ENCODE data around the gene LIMK1. TPM values are rescaled to one million over a fixed set of nuclear protein-coding genes. Genes with fewer than 3 reads are reported as not detected.

The LIMK1 gene
- total and polyA plus RNA-seq, 4 donors: 0.63 to 4.1 (median 3.4) TPM

- Histone ChIP-seq H3K27ac (ENCODE audit: low read depth in 1 of 2, low read length in 2 of 2) (no peak overlapping the region), H3K4me1 (ENCODE audit: control insufficient read depth in 4 of 4, insufficient read depth in 4 of 4, low read length in 3 of 4) (no peaks in the 10 kb centered on the region), H3K36me3 (ENCODE audit: control insufficient read depth in 4 of 4, insufficient read depth in 3 of 4, low read depth in 1 of 4, low read length in 3 of 4) (no peaks in the 10 kb centered on the region), H3K4me3 (ENCODE audit: low read depth in 1 of 3, low read length in 3 of 3) (no peak overlapping the region), H3K27me3 (ENCODE audit: control insufficient read depth in 4 of 4, insufficient read depth in 4 of 4, low read length in 3 of 4) (no peaks in the 10 kb centered on the region), H3K9me3 (ENCODE audit: control insufficient read depth in 4 of 4, low read length in 3 of 4) (no peaks in the 10 kb centered on the region), H3K9ac (ENCODE audit: low read depth in 1 of 2, low read length in 2 of 2) (no peak overlapping the region)
- 83% methylated on average over 4 of the region's 4 CpGs for WGBS
- TF ChIP-seq FOXA2 (IDR thresholded peaks at IDR 0.05): no peak
- TF ChIP-seq HNF4G (IDR thresholded peaks at IDR 0.05): no peak
- no peak for TF ChIP-seq YY1 (IDR thresholded peaks at IDR 0.05)
- no peak for TF ChIP-seq FOXA1 (IDR thresholded peaks at IDR 0.05)
- no peak for TF ChIP-seq TAF1 (conservative IDR thresholded peaks at IDR 0.05)
- no peak for DNase-seq (ENCODE audit: low spot score)
Measured at GRCh38 chr7:74130518-74130917, 46.9 kb downstream of the LIMK1 start.

GRCh38 chr7:74134117-74134620 is 50.6 kb downstream of the LIMK1 start:
- TF ChIP-seq GABPA (IDR thresholded peaks at IDR 0.05 in 1 of 2, conservative IDR thresholded peaks at IDR 0.05 in 1 of 2): no peak
- TF ChIP-seq FOXA2 (IDR thresholded peaks at IDR 0.05): no peak
- no peak for TF ChIP-seq TAF1 (conservative IDR thresholded peaks at IDR 0.05)
- TF ChIP-seq JUND (IDR thresholded peaks at IDR 0.05): no peak
- TF ChIP-seq NR2F2 (IDR thresholded peaks at IDR 0.05): no peak
- TF ChIP-seq RXRA (IDR thresholded peaks at IDR 0.05): no peak
- TF ChIP-seq CTCF (IDR thresholded peaks at IDR 0.05; ENCODE audit: low read depth, low read length, missing input control): no peak
- TF ChIP-seq EGR1 (IDR thresholded peaks at IDR 0.05; ENCODE audit: low read depth in 2 of 2): no peak
- TF ChIP-seq RAD21 (IDR thresholded peaks at IDR 0.05): no peak
- no peak for TF ChIP-seq SP1 (IDR thresholded peaks at IDR 0.05)
- no peak for TF ChIP-seq MAX (IDR thresholded peaks at IDR 0.05)
- no peak for TF ChIP-seq ATF3 (IDR thresholded peaks at IDR 0.05)
- no peak for TF ChIP-seq FOXA1 (IDR thresholded peaks at IDR 0.05)
- Histone ChIP-seq H3K4me1 (ENCODE audit: control insufficient read depth in 4 of 4, insufficient read depth in 4 of 4, low read length in 3 of 4) (no peaks in the 10 kb centered on the region), H3K36me3 (ENCODE audit: control insufficient read depth in 4 of 4, insufficient read depth in 3 of 4, low read depth in 1 of 4, low read length in 3 of 4) (no peaks in the 10 kb centered on the region), H3K4me3 (ENCODE audit: low read depth in 1 of 3, low read length in 3 of 3) (no peak overlapping the region), H3K9ac (ENCODE audit: low read depth in 1 of 2, low read length in 2 of 2) (no peak overlapping the region), H3K9me3 (ENCODE audit: control insufficient read depth in 4 of 4, low read length in 3 of 4) (no peaks in the 10 kb centered on the region), H3K27me3 (ENCODE audit: control insufficient read depth in 4 of 4, insufficient read depth in 4 of 4, low read length in 3 of 4) (no peaks in the 10 kb centered on the region), H3K27ac (ENCODE audit: low read depth in 1 of 2, low read length in 2 of 2) (no peak overlapping the region)
- 70% methylated on average over 8 of the region's 8 CpGs for WGBS
- no peak for DNase-seq (ENCODE audit: low spot score)

- Histone ChIP-seq H3K9me3 (ENCODE audit: control insufficient read depth in 4 of 4, low read length in 3 of 4) (no peaks in the 10 kb centered on the region), H3K27me3 (ENCODE audit: control insufficient read depth in 4 of 4, insufficient read depth in 4 of 4, low read length in 3 of 4) (no peaks in the 10 kb centered on the region), H3K4me3 (ENCODE audit: low read depth in 1 of 3, low read length in 3 of 3) (no peak overlapping the region), H3K4me1 (ENCODE audit: control insufficient read depth in 4 of 4, insufficient read depth in 4 of 4, low read length in 3 of 4) (no peaks in the 10 kb centered on the region), H3K36me3 (ENCODE audit: control insufficient read depth in 4 of 4, insufficient read depth in 3 of 4, low read depth in 1 of 4, low read length in 3 of 4) (no peaks in the 10 kb centered on the region), H3K9ac (ENCODE audit: low read depth in 1 of 2, low read length in 2 of 2) (no peak overlapping the region), H3K27ac (ENCODE audit: low read depth in 1 of 2, low read length in 2 of 2) (no peak overlapping the region)
- no peak for DNase-seq (ENCODE audit: low spot score)
- 93% methylated on average over 12 of the region's 12 CpGs for WGBS
- TF ChIP-seq EGR1 (IDR thresholded peaks at IDR 0.05; ENCODE audit: low read depth in 2 of 2) (no peak), FOXA2 (IDR thresholded peaks at IDR 0.05) (no peak), ZBTB33 (IDR thresholded peaks at IDR 0.05) (no peak), HNF4G (IDR thresholded peaks at IDR 0.05) (no peak), CTCF (IDR thresholded peaks at IDR 0.05; ENCODE audit: low read depth, low read length, missing input control) (no peak), NR2F2 (IDR thresholded peaks at IDR 0.05) (no peak), TAF1 (conservative IDR thresholded peaks at IDR 0.05) (no peak), MAX (IDR thresholded peaks at IDR 0.05) (no peak), JUND (IDR thresholded peaks at IDR 0.05) (no peak), ATF3 (IDR thresholded peaks at IDR 0.05) (no peak), HNF4A (conservative IDR thresholded peaks at IDR 0.05) (no peak), YY1 (IDR thresholded peaks at IDR 0.05) (no peak), RXRA (IDR thresholded peaks at IDR 0.05) (no peak), GABPA (IDR thresholded peaks at IDR 0.05 in 1 of 2, conservative IDR thresholded peaks at IDR 0.05 in 1 of 2) (no peak), SP1 (IDR thresholded peaks at IDR 0.05) (no peak), FOXA1 (IDR thresholded peaks at IDR 0.05) (no peak), RAD21 (IDR thresholded peaks at IDR 0.05) (no peak)
Measured at GRCh38 chr7:74138334-74138867, 54.8 kb downstream of the LIMK1 start.

Measured in liver (tissue), 9 donors.